PC-9 (cell line): ENCODE results near the gene CNOT10.

Source experiments
- CTCF ChIP-seq: fragments of 200-600 bp; sonication (generic); conservative IDR thresholded peaks from 2 replicates; pipeline ENCODE4 v1.6.1; 2017; ENCODE audit warnings: mixed run types, antibody characterized with exemption, mild to moderate bottlenecking, moderate library complexity
- EZH2 ChIP-seq: fragments of 200-600 bp; sonication (generic); IDR thresholded peaks from 2 replicates; pipeline ENCODE4 v1.8.0; 2017; ENCODE audit warnings: antibody characterized with exemption, low read depth

- TF ChIP-seq CTCF = no peak
- no peak for TF ChIP-seq EZH2
Measured at GRCh38 chr3:32818970-32819511, 134.1 kb downstream of the CNOT10 start.
